Upper lobe of left lung (tissue), 6 donors: ENCODE data around the gene KLHL8. TPM values are rescaled to one million over a fixed set of nuclear protein-coding genes. Genes with fewer than 3 reads are reported as not detected.

ENCODE experiments used
- ATAC-seq, 2 donors: fragments of 200-7000 bp; cut with Tn5 transposase; one replicate each; pipeline ENCODE4 v1.9.1; 2022; ENCODE audit warnings: mild to moderate bottlenecking in 2 of 2, moderate library complexity in 2 of 2; ENCODE audit not compliant: low FRiP score in 2 of 2
- DNase-seq, 2 donors: peaks; one replicate each; pipeline ENCODE4 v3.0.0-alpha.2; 2019 to 2020
- H3K27ac ChIP-seq, 4 donors: fragments of 200-600 bp; sonication (generic); one replicate each; pipeline ENCODE4 v1.5.1; 2016 to 2019
- H3K27me3 ChIP-seq, 4 donors: fragments of 200-600 bp; sonication (generic); one replicate each; pipeline ENCODE4 v1.5.1; 2017 to 2019
- H3K36me3 ChIP-seq, 4 donors: fragments of 200-600 bp; sonication (generic); one replicate each; pipeline ENCODE4 v1.5.1; 2016 to 2019
- H3K4me1 ChIP-seq, 4 donors: fragments of 200-600 bp; sonication (generic); one replicate each; pipeline ENCODE4 v1.5.1; 2018 to 2019
- H3K4me3 ChIP-seq, 4 donors: fragments of 200-600 bp; sonication (generic); one replicate each; pipeline ENCODE4 v1.5.1; 2017 to 2019; ENCODE audit warnings: mild to moderate bottlenecking in 2 of 4, moderate library complexity in 1 of 4
- H3K9me3 ChIP-seq, 4 donors: fragments of 200-600 bp; sonication (generic); one replicate each; pipeline ENCODE4 v1.5.1; 2018 to 2019
- EP300 ChIP-seq, 4 donors: sonication (generic); formaldehyde crosslinking; IDR thresholded peaks; one replicate each; pipeline ENCODE4 v1.5.1; 2017; ENCODE audit warnings: antibody characterized with exemption in 4 of 4, control low read depth in 2 of 4
- POLR2A ChIP-seq, 4 donors: fragments of 450-650 bp; IDR thresholded peaks; one replicate each; pipeline ENCODE4 v1.5.1; 2016 to 2017; ENCODE audit warnings: antibody characterized with exemption in 4 of 4, mild to moderate bottlenecking in 2 of 4
- POLR2AphosphoS5 ChIP-seq, 2 donors: sonication (generic); formaldehyde crosslinking; IDR thresholded peaks; one replicate each; pipeline ENCODE4 v1.5.1; 2017; ENCODE audit warnings: antibody characterized with exemption in 2 of 2
- whole genome bisulfite sequencing, 2 donors: methylation state at CpG; one replicate each; pipeline ENCODE4 v1.1.5; 2017 to 2018; 5-methylcytosine and 5-hydroxymethylcytosine counted together
- total RNA-seq, 6 donors: library from RNA; depleted of rRNA in 4 of 6; stranded (reverse); fragments of >200 nt in 4 of 6; gene quantifications; one replicate each; pipeline versions ENCODE4 v1.1.0 to v1.2.1, GENCODE V29; 2016 to 2021
- TF ChIP-seq, protein P1 (sequence below), 6 experiments: fragments of 450-650 bp in 4 of 6; fragments of 200-600 bp in 2 of 6; sonication (generic) in 2 of 6; IDR thresholded peaks; one replicate each; pipeline ENCODE4 v1.5.1; 2016 to 2019; ENCODE audit warnings: antibody characterized with exemption in 6 of 6
- donor health status: DM: no; HTN: no; CAD: no; lungs with moderate emphysema.
- donor health status: DM: no; HTN: yes; CAD: no; lungs with severe emphysema.

The KLHL8 gene
- total RNA-seq, 6 donors from 2014 or later: 8.2 to 18.8 (median 11.9) TPM

GRCh38 chr4:87250294-87250693, 29.9 kb upstream of the KLHL8 start:
- 91 to 94% methylated on average over 5 of the region's 5 CpGs for WGBS, 2 donors
- Histone ChIP-seq H3K27ac (no peak overlapping the region), H3K27me3 (no peaks in the 10 kb centered on the region), H3K4me1 (no peaks in the 10 kb centered on the region), H3K36me3 (no peaks in the 10 kb centered on the region), H3K9me3 (no peaks in the 10 kb centered on the region), H3K4me3 (no peak overlapping the region)
- ATAC-seq: no peak
- DNase-seq: no peak
- TF ChIP-seq POLR2A (IDR thresholded peaks at IDR 0.05): no peak
- TF ChIP-seq EP300 (IDR thresholded peaks at IDR 0.05): no peak
- TF ChIP-seq, protein P1, sequence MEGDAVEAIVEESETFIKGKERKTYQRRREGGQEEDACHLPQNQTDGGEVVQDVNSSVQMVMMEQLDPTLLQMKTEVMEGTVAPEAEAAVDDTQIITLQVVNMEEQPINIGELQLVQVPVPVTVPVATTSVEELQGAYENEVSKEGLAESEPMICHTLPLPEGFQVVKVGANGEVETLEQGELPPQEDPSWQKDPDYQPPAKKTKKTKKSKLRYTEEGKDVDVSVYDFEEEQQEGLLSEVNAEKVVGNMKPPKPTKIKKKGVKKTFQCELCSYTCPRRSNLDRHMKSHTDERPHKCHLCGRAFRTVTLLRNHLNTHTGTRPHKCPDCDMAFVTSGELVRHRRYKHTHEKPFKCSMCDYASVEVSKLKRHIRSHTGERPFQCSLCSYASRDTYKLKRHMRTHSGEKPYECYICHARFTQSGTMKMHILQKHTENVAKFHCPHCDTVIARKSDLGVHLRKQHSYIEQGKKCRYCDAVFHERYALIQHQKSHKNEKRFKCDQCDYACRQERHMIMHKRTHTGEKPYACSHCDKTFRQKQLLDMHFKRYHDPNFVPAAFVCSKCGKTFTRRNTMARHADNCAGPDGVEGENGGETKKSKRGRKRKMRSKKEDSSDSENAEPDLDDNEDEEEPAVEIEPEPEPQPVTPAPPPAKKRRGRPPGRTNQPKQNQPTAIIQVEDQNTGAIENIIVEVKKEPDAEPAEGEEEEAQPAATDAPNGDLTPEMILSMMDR (IDR thresholded peaks at IDR 0.05): no peak
- TF ChIP-seq POLR2AphosphoS5 (IDR thresholded peaks at IDR 0.05): no peak

- Histone ChIP-seq H3K27me3 (no peaks in the 10 kb centered on the region), H3K4me3 (no peak overlapping the region), H3K36me3 (no peaks in the 10 kb centered on the region), H3K27ac (no peak overlapping the region), H3K9me3 (peaks cover 0 to 1% (median 0%) of the 10 kb centered on the region in 4 donors), H3K4me1 (no peaks in the 10 kb centered on the region)
- DNase-seq (no peak), ATAC-seq (no peak)
- TF ChIP-seq EP300 (IDR thresholded peaks at IDR 0.05) (no peak), POLR2AphosphoS5 (IDR thresholded peaks at IDR 0.05) (no peak), POLR2A (IDR thresholded peaks at IDR 0.05) (no peak)
- TF ChIP-seq, protein P1 (IDR thresholded peaks at IDR 0.05): no peak
- 56 to 57% methylated on average over 2 of the region's 2 CpGs for WGBS, 2 donors
Observed at GRCh38 chr4:87249332-87250019, 29.1 kb upstream of the KLHL8 start.

- no peak overlapping the region for H3K27ac ChIP-seq
- ATAC-seq: no peak
- no peak for DNase-seq
- TF ChIP-seq EP300 (IDR thresholded peaks at IDR 0.05) (no peak), POLR2A (IDR thresholded peaks at IDR 0.05) (no peak), POLR2AphosphoS5 (IDR thresholded peaks at IDR 0.05) (no peak)
- TF ChIP-seq, protein P1 (IDR thresholded peaks at IDR 0.05): no peak
- peaks cover 0 to 5% (median 2%) of the 10 kb centered on the region in 4 donors for H3K4me1 ChIP-seq
- 95 to 98% methylated on average over 2 of the region's 2 CpGs for WGBS, 2 donors
- H3K9me3 ChIP-seq: peaks cover 7 to 20% (median 19%) of the 10 kb centered on the region in 4 donors
- H3K27me3 ChIP-seq: no peaks in the 10 kb centered on the region
- H3K36me3 ChIP-seq: no peaks in the 10 kb centered on the region
- no peak overlapping the region for H3K4me3 ChIP-seq
Observed at GRCh38 chr4:87243426-87244053, 23.1 kb upstream of the KLHL8 start.

- H3K4me1 ChIP-seq: peaks cover 0 to 5% (median 2%) of the 10 kb centered on the region in 4 donors
- H3K27ac ChIP-seq: no peak overlapping the region
- peaks cover 7 to 20% (median 19%) of the 10 kb centered on the region in 4 donors for H3K9me3 ChIP-seq
- ATAC-seq (no peak), DNase-seq (no peak)
- WGBS, 2 donors: 50 to 72% methylated on average over 1 of the region's 1 CpG
- no peaks in the 10 kb centered on the region for H3K27me3 ChIP-seq
- TF ChIP-seq, protein P1 (IDR thresholded peaks at IDR 0.05): no peak
- no peak for TF ChIP-seq POLR2AphosphoS5 (IDR thresholded peaks at IDR 0.05)
- TF ChIP-seq EP300 (IDR thresholded peaks at IDR 0.05): no peak
- TF ChIP-seq POLR2A (IDR thresholded peaks at IDR 0.05): no peak
- H3K36me3 ChIP-seq: no peaks in the 10 kb centered on the region
- no peak overlapping the region for H3K4me3 ChIP-seq
Observed at GRCh38 chr4:87241336-87241735, 20.9 kb upstream of the KLHL8 start.
